H7 (cell line): ENCODE results near the gene PTPRU. TPM values are rescaled to one million over a fixed set of nuclear protein-coding genes. Genes with fewer than 3 reads are reported as not detected.
A peak's percentile ranks its signal among the peaks of the same experiment; 100 is the strongest.
"Not testable (repeated sequence)": the region's sequence is repeated elsewhere in the genome, so short reads cannot be mapped to it uniquely, and the experiment has no call there.

Experiments used
- DNase-seq: peaks from one replicate; pipeline ENCODE4 v3.0.0; 2012
- H3K27me3 ChIP-seq: 2 replicates; pipeline ENCODE4 v1.6.0; 2011; ENCODE audit warnings: mild to moderate bottlenecking, low read length; ENCODE audit not compliant: control insufficient read depth, insufficient read depth
- H3K36me3 ChIP-seq: replicated peaks from 2 replicates; pipeline ENCODE4 v1.5.1; 2011; ENCODE audit warnings: low read length; ENCODE audit not compliant: control insufficient read depth, insufficient read depth
- H3K4me3 ChIP-seq: 2 replicates; pipeline ENCODE4 v1.5.1; 2011; ENCODE audit warnings: low read depth, mild to moderate bottlenecking, control low read depth, low read length, moderate library complexity; ENCODE audit not compliant: insufficient read depth
- total RNA-seq: library from RNA; depleted of rRNA; stranded (reverse); fragments of >200 nt; shearing (Covaris generic); gene quantifications from 2 replicates; pipeline ENCODE4 v1.2.3, GENCODE V29; 2014

Gene PTPRU
- total RNA-seq, 1 experiment from 2014 or later: 24.6 TPM

- no peak overlapping the region for H3K4me3 ChIP-seq
- H3K27me3 ChIP-seq: no peaks in the 10 kb centered on the region
- peaks cover 2% of the 10 kb centered on the region for H3K36me3 ChIP-seq
- peak; percentile 81 for DNase-seq
Observed at GRCh38 chr1:29312469-29313461, 76.4 kb downstream of the PTPRU start.

- H3K27me3 ChIP-seq, DNase-seq, H3K36me3 ChIP-seq, H3K4me3 ChIP-seq: not testable (repeated sequence)
Observed at GRCh38 chr1:29314685-29315084, 78.4 kb downstream of the PTPRU start.

GRCh38 chr1:29315262-29315661 is 78.9 kb downstream of the PTPRU start:
- H3K27me3 ChIP-seq: no peaks in the 10 kb centered on the region
- H3K36me3 ChIP-seq: peaks cover 3% of the 10 kb centered on the region
- H3K4me3 ChIP-seq: no peak overlapping the region
- no peak for DNase-seq

GRCh38 chr1:29315876-29316275 is 79.6 kb downstream of the PTPRU start:
- Histone ChIP-seq H3K36me3 (peaks cover 3% of the 10 kb centered on the region), H3K27me3 (no peaks in the 10 kb centered on the region), H3K4me3 (no peak overlapping the region)
- no peak for DNase-seq

GRCh38 chr1:29317063-29317915 is 81.0 kb downstream of the PTPRU start:
- Histone ChIP-seq H3K36me3 (peaks cover 3% of the 10 kb centered on the region), H3K4me3 (no peak overlapping the region), H3K27me3 (no peaks in the 10 kb centered on the region)
- no peak for DNase-seq

- Histone ChIP-seq H3K36me3 (peaks cover 3% of the 10 kb centered on the region), H3K27me3 (no peaks in the 10 kb centered on the region), H3K4me3 (no peak overlapping the region)
- DNase-seq: no peak
Observed at GRCh38 chr1:29317916-29318530, 81.7 kb downstream of the PTPRU start.

- H3K27me3 ChIP-seq: no peaks in the 10 kb centered on the region
- peak; percentile 33 for DNase-seq
- peaks cover 3% of the 10 kb centered on the region for H3K36me3 ChIP-seq
- H3K4me3 ChIP-seq: no peak overlapping the region
Observed at GRCh38 chr1:29318724-29319123, 82.4 kb downstream of the PTPRU start.

- Histone ChIP-seq H3K27me3 (no peaks in the 10 kb centered on the region), H3K36me3 (peaks cover 3% of the 10 kb centered on the region), H3K4me3 (no peak overlapping the region)
- DNase-seq: peak; percentile 30
Observed at GRCh38 chr1:29319300-29320110, 83.2 kb downstream of the PTPRU start.

GRCh38 chr1:29320156-29320940 is 84.0 kb downstream of the PTPRU start:
- peak; percentile 38 for DNase-seq
- Histone ChIP-seq H3K27me3 (no peaks in the 10 kb centered on the region), H3K4me3 (no peak overlapping the region), H3K36me3 (peaks cover 1% of the 10 kb centered on the region; the same call in 1 of the 2 replicates)

- Histone ChIP-seq H3K27me3 (no peaks in the 10 kb centered on the region), H3K4me3 (no peak overlapping the region), H3K36me3 (peaks cover 1% of the 10 kb centered on the region)
- no peak for DNase-seq
Observed at GRCh38 chr1:29321176-29321575, 84.9 kb downstream of the PTPRU start.

GRCh38 chr1:29322147-29322694 is 85.9 kb downstream of the PTPRU start:
- no peak overlapping the region for H3K4me3 ChIP-seq
- DNase-seq: no peak
- H3K36me3 ChIP-seq: peaks cover 1% of the 10 kb centered on the region
- no peaks in the 10 kb centered on the region for H3K27me3 ChIP-seq

GRCh38 chr1:29322861-29323585 is 86.7 kb downstream of the PTPRU start:
- Histone ChIP-seq H3K27me3 (no peaks in the 10 kb centered on the region), H3K36me3 (peaks cover 1% of the 10 kb centered on the region), H3K4me3 (no peak overlapping the region)
- DNase-seq: peak; percentile 33
